ES-I3 (cell line): ENCODE data around the gene KATNAL1.
"Not testable (repeated sequence)": the region's sequence is repeated elsewhere in the genome, so short reads cannot be mapped to it uniquely, and the experiment has no call there.

Source experiments
- H3K36me3 ChIP-seq: 2 replicates; pipeline ENCODE4 v1.6.1; 2013; ENCODE audit warnings: mild to moderate bottlenecking, low read length, control low read depth, moderate library complexity; ENCODE audit not compliant: insufficient read depth
- H3K4me1 ChIP-seq: 2 replicates; pipeline ENCODE4 v1.6.1; 2013; ENCODE audit warnings: mild to moderate bottlenecking, control low read depth, low read length; ENCODE audit not compliant: insufficient read depth
- H3K9ac ChIP-seq: 2 replicates; pipeline ENCODE4 v1.6.1; 2013; ENCODE audit warnings: low read depth, mild to moderate bottlenecking, low read length, moderate library complexity
- H3K9me3 ChIP-seq: 2 replicates; pipeline ENCODE4 v1.6.1; 2013; ENCODE audit warnings: mild to moderate bottlenecking, low read length, moderate library complexity; ENCODE audit not compliant: control insufficient read depth, insufficient read depth

KATNAL1 gene

GRCh38 chr13:30192320-30193093, 114.8 kb downstream of the KATNAL1 start:
- no peaks in the 10 kb centered on the region for H3K9me3 ChIP-seq
- H3K36me3 ChIP-seq, result no peaks in the 10 kb centered on the region
- no peak overlapping the region for H3K9ac ChIP-seq
- H3K4me1 ChIP-seq, result peaks cover 4% of the 10 kb centered on the region; the same call in 1 of the 2 replicates

GRCh38 chr13:30191491-30192100, 115.8 kb downstream of the KATNAL1 start:
- Histone ChIP-seq H3K36me3 (no peaks in the 10 kb centered on the region), H3K9me3 (no peaks in the 10 kb centered on the region), H3K4me1 (peaks cover 4% of the 10 kb centered on the region; the same call in 1 of the 2 replicates), H3K9ac (no peak overlapping the region)

- H3K9ac ChIP-seq, result no peak overlapping the region
- H3K36me3 ChIP-seq, result no peaks in the 10 kb centered on the region
- no peaks in the 10 kb centered on the region for H3K4me1 ChIP-seq
- 0 out of 2 replicates have a peak, but pooled peaks cover 4% of the 10 kb centered on the region for H3K9me3 ChIP-seq
These were observed 120.5 kb downstream of the KATNAL1 start for GRCh38 chr13:30186634-30187415.

GRCh38 chr13:30181888-30182651, 125.3 kb downstream of the KATNAL1 start:
- Histone ChIP-seq H3K9ac (no peak overlapping the region), H3K4me1 (no peaks in the 10 kb centered on the region), H3K9me3 (0 out of 2 replicates have a peak, but pooled peaks cover 4% of the 10 kb centered on the region), H3K36me3 (no peaks in the 10 kb centered on the region)

- no peaks in the 10 kb centered on the region for H3K9me3 ChIP-seq
- H3K36me3 ChIP-seq, result no peaks in the 10 kb centered on the region
- no peak overlapping the region for H3K9ac ChIP-seq
- no peaks in the 10 kb centered on the region for H3K4me1 ChIP-seq
These were observed 127.6 kb downstream of the KATNAL1 start for GRCh38 chr13:30179597-30180276.

- Histone ChIP-seq H3K9me3 (no peaks in the 10 kb centered on the region), H3K36me3 (no peaks in the 10 kb centered on the region), H3K9ac (no peak overlapping the region), H3K4me1 (no peaks in the 10 kb centered on the region)
These were observed 128.4 kb downstream of the KATNAL1 start for GRCh38 chr13:30178976-30179375.

- H3K9ac ChIP-seq, result no peak overlapping the region
- H3K36me3 ChIP-seq, result no peaks in the 10 kb centered on the region
- peaks cover 6% of the 10 kb centered on the region; the same call in 1 of the 2 replicates for H3K4me1 ChIP-seq
- H3K9me3 ChIP-seq, result no peaks in the 10 kb centered on the region
These were observed 132.2 kb downstream of the KATNAL1 start for GRCh38 chr13:30175166-30175565.

GRCh38 chr13:30174250-30174649, 133.1 kb downstream of the KATNAL1 start:
- H3K9me3 ChIP-seq, H3K9ac ChIP-seq, H3K36me3 ChIP-seq, H3K4me1 ChIP-seq: not testable (repeated sequence)

- Histone ChIP-seq H3K9ac (no peak overlapping the region), H3K9me3 (no peaks in the 10 kb centered on the region), H3K36me3 (no peaks in the 10 kb centered on the region), H3K4me1 (peaks cover 6% of the 10 kb centered on the region; the same call in 1 of the 2 replicates)
These were observed 134.1 kb downstream of the KATNAL1 start for GRCh38 chr13:30173303-30173610.

- no peaks in the 10 kb centered on the region for H3K36me3 ChIP-seq
- H3K9me3 ChIP-seq, result no peaks in the 10 kb centered on the region
- H3K9ac ChIP-seq, result no peak overlapping the region
- H3K4me1 ChIP-seq, result peaks cover 6% of the 10 kb centered on the region; the same call in 1 of the 2 replicates
These were observed 134.6 kb downstream of the KATNAL1 start for GRCh38 chr13:30172593-30173302.

- Histone ChIP-seq H3K4me1 (peaks cover 6% of the 10 kb centered on the region; the same call in 1 of the 2 replicates), H3K9me3 (no peaks in the 10 kb centered on the region), H3K9ac (no peak overlapping the region), H3K36me3 (no peaks in the 10 kb centered on the region)
These were observed 136.8 kb downstream of the KATNAL1 start for GRCh38 chr13:30170569-30170968.

- Histone ChIP-seq H3K9ac (no peak overlapping the region), H3K36me3 (no peaks in the 10 kb centered on the region), H3K9me3 (no peaks in the 10 kb centered on the region)
These were observed 137.9 kb downstream of the KATNAL1 start for GRCh38 chr13:30169442-30169841.

GRCh38 chr13:30165796-30166195, 141.6 kb downstream of the KATNAL1 start:
- Histone ChIP-seq H3K4me1 (no peaks in the 10 kb centered on the region), H3K9me3 (no peaks in the 10 kb centered on the region), H3K36me3 (no peaks in the 10 kb centered on the region), H3K9ac (no peak overlapping the region)

More at GRCh38 chr13:30169442-30169841, 137.9 kb downstream of the KATNAL1 start:
- H3K4me1 ChIP-seq, result peaks cover 6% of the 10 kb centered on the region; the same call in 1 of the 2 replicates
